DOHH2 (cell line): ENCODE data around the gene ROPN1B.

Experiments
- H3F3A ChIP-seq: fragments of 200-600 bp; sonication (generic), shearing (Covaris generic); 2 replicates; pipeline ENCODE4 v1.6.0; 2016; ENCODE audit warnings: antibody characterized with exemption, mild to moderate bottlenecking; ENCODE audit not compliant: control insufficient read depth, insufficient read depth
- H3K27ac ChIP-seq: fragments of 200-600 bp; sonication (generic); 2 replicates; pipeline ENCODE4 v1.5.1; 2014; ENCODE audit warnings: low read depth, mild to moderate bottlenecking, low read length, moderate library complexity
- H3K27me3 ChIP-seq: fragments of 200-600 bp; sonication (generic); 2 replicates; pipeline ENCODE4 v1.6.1; 2014; ENCODE audit warnings: mild to moderate bottlenecking, low read length, mixed read lengths; ENCODE audit not compliant: control insufficient read depth
- H3K36me3 ChIP-seq: fragments of 200-600 bp; sonication (generic); 2 replicates; pipeline ENCODE4 v1.6.1; 2014; ENCODE audit warnings: mild to moderate bottlenecking, low read length, moderate library complexity, mixed read lengths; ENCODE audit not compliant: control insufficient read depth
- H3K4me1 ChIP-seq: fragments of 200-600 bp; sonication (generic); 2 replicates; pipeline ENCODE4 v1.6.1; 2014; ENCODE audit warnings: mild to moderate bottlenecking, low read length, mixed read lengths; ENCODE audit not compliant: control insufficient read depth
- H3K4me2 ChIP-seq: fragments of 200-600 bp; sonication (generic); 2 replicates; pipeline ENCODE4 v1.6.0; 2014; ENCODE audit warnings: mild to moderate bottlenecking, low read length, moderate library complexity
- H3K4me3 ChIP-seq: fragments of 200-600 bp; sonication (generic); 2 replicates; pipeline ENCODE4 v1.5.1; 2014; ENCODE audit warnings: mild to moderate bottlenecking, low read length, mixed read lengths
- H3K79me2 ChIP-seq: fragments of 200-600 bp; sonication (generic); 2 replicates; pipeline ENCODE4 v1.6.1; 2014; ENCODE audit warnings: mild to moderate bottlenecking, low read length, mixed read lengths; ENCODE audit not compliant: control insufficient read depth
- H3K9me2 ChIP-seq: fragments of 200-600 bp; sonication (generic); replicated peaks from 2 replicates; pipeline ENCODE4 v1.6.1; 2014; ENCODE audit warnings: mild to moderate bottlenecking, low read length, mixed read lengths; ENCODE audit not compliant: control insufficient read depth
- H3K9me3 ChIP-seq: fragments of 200-600 bp; sonication (generic); 2 replicates; pipeline ENCODE4 v1.6.1; 2014; ENCODE audit warnings: antibody characterized with exemption, low read length, mixed read lengths; ENCODE audit not compliant: control insufficient read depth, insufficient read depth
- H4K20me1 ChIP-seq: fragments of 200-600 bp; sonication (generic); 2 replicates; pipeline ENCODE4 v1.6.0; 2014; ENCODE audit warnings: low read depth, mild to moderate bottlenecking, antibody characterized with exemption, low read length, moderate library complexity; ENCODE audit not compliant: control insufficient read depth, insufficient read depth
- CTCF ChIP-seq: fragments of 200-600 bp; sonication (generic); IDR thresholded peaks from one replicate; pipeline ENCODE4 v1.5.1; 2014; ENCODE audit warnings: antibody characterized with exemption, mild to moderate bottlenecking, low read depth, low read length; ENCODE audit not compliant: poor library complexity, severe bottlenecking
- EZH2phosphoT487 ChIP-seq: fragments of 200-600 bp; sonication (generic); IDR thresholded peaks from 2 replicates; pipeline ENCODE4 v1.6.1; 2017; ENCODE audit warnings: borderline replicate concordance, mild to moderate bottlenecking, antibody characterized with exemption, low read length, moderate library complexity, mixed read lengths

The ROPN1B gene

GRCh38 chr3:126017362-126017761 lies 48.4 kb downstream of the ROPN1B start:
- Histone ChIP-seq H4K20me1 (no peaks in the 10 kb centered on the region), H3K79me2 (no peaks in the 10 kb centered on the region), H3K9me2 (no peaks in the 10 kb centered on the region), H3F3A (no peaks in the 10 kb centered on the region), H3K4me1 (no peaks in the 10 kb centered on the region), H3K4me2 (no peak overlapping the region), H3K36me3 (no peaks in the 10 kb centered on the region), H3K4me3 (no peak overlapping the region), H3K9me3 (no peaks in the 10 kb centered on the region), H3K27ac (no peak overlapping the region), H3K27me3 (no peaks in the 10 kb centered on the region)
- no peak for TF ChIP-seq EZH2phosphoT487
- TF ChIP-seq CTCF, result no peak

GRCh38 chr3:126018545-126018944 lies 49.6 kb downstream of the ROPN1B start:
- Histone ChIP-seq H3K9me3 (no peaks in the 10 kb centered on the region), H3K36me3 (no peaks in the 10 kb centered on the region), H3K4me2 (no peak overlapping the region), H3K4me3 (no peak overlapping the region), H3K9me2 (no peaks in the 10 kb centered on the region), H4K20me1 (no peaks in the 10 kb centered on the region), H3K79me2 (no peaks in the 10 kb centered on the region), H3K27me3 (no peaks in the 10 kb centered on the region), H3F3A (no peaks in the 10 kb centered on the region), H3K27ac (no peak overlapping the region), H3K4me1 (no peaks in the 10 kb centered on the region)
- TF ChIP-seq CTCF (no peak), EZH2phosphoT487 (no peak)

GRCh38 chr3:126018995-126019394 lies 50.0 kb downstream of the ROPN1B start:
- Histone ChIP-seq H3K4me2 (no peak overlapping the region), H4K20me1 (no peaks in the 10 kb centered on the region), H3K79me2 (no peaks in the 10 kb centered on the region), H3K36me3 (no peaks in the 10 kb centered on the region), H3K4me3 (no peak overlapping the region), H3K27ac (no peak overlapping the region), H3F3A (no peaks in the 10 kb centered on the region), H3K9me3 (no peaks in the 10 kb centered on the region), H3K4me1 (no peaks in the 10 kb centered on the region), H3K27me3 (no peaks in the 10 kb centered on the region), H3K9me2 (no peaks in the 10 kb centered on the region)
- TF ChIP-seq EZH2phosphoT487 (no peak), CTCF (no peak)

- no peaks in the 10 kb centered on the region for H3K9me2 ChIP-seq
- no peak overlapping the region for H3K4me2 ChIP-seq
- no peaks in the 10 kb centered on the region for H3F3A ChIP-seq
- H3K27ac ChIP-seq, result no peak overlapping the region
- H4K20me1 ChIP-seq, result no peaks in the 10 kb centered on the region
- no peak overlapping the region for H3K4me3 ChIP-seq
- no peaks in the 10 kb centered on the region for H3K4me1 ChIP-seq
- no peak for TF ChIP-seq CTCF
- TF ChIP-seq EZH2phosphoT487, result no peak
- H3K36me3 ChIP-seq, result no peaks in the 10 kb centered on the region
- H3K79me2 ChIP-seq, result no peaks in the 10 kb centered on the region
- H3K9me3 ChIP-seq, result no peaks in the 10 kb centered on the region
- H3K27me3 ChIP-seq, result no peaks in the 10 kb centered on the region
Observed at GRCh38 chr3:126019683-126020082, 50.7 kb downstream of the ROPN1B start.
